ENCODE data around the gene ITGA2.
A peak's percentile ranks its signal among the peaks of the same experiment; 100 is the strongest.

The ITGA2 gene

GRCh38 chr5:52990528-52990925 lies 1.4 kb downstream of the ITGA2 start:
- DNase-seq (ENCODE audit: insufficient read length) (no peak), FAIRE-seq (no peak)
- TF ChIP-seq TAF1 (IDR thresholded peaks at IDR 0.05; ENCODE audit: borderline replicate concordance, low read depth, low read length), result no peak
- no peak for TF ChIP-seq POLR2A (IDR thresholded peaks at IDR 0.05; ENCODE audit: low read depth, low read length)
- TF ChIP-seq POLR2AphosphoS5 (IDR thresholded peaks at IDR 0.05; ENCODE audit: low read depth, low read length), result no peak

- DNase-seq (ENCODE audit: insufficient read length) (no peak), FAIRE-seq (no peak)
- TF ChIP-seq POLR2A (IDR thresholded peaks at IDR 0.05; ENCODE audit: low read depth, low read length) (no peak), TAF1 (IDR thresholded peaks at IDR 0.05; ENCODE audit: borderline replicate concordance, low read depth, low read length) (no peak), POLR2AphosphoS5 (IDR thresholded peaks at IDR 0.05; ENCODE audit: low read depth, low read length) (no peak)
These were observed 4.2 kb downstream of the ITGA2 start for GRCh38 chr5:52993367-52993766.

GRCh38 chr5:52994266-52994665 lies 5.1 kb downstream of the ITGA2 start:
- FAIRE-seq (no peak), DNase-seq (ENCODE audit: insufficient read length) (no peak)
- TF ChIP-seq POLR2A (IDR thresholded peaks at IDR 0.05; ENCODE audit: low read depth, low read length) (no peak), POLR2AphosphoS5 (IDR thresholded peaks at IDR 0.05; ENCODE audit: low read depth, low read length) (no peak), TAF1 (IDR thresholded peaks at IDR 0.05; ENCODE audit: borderline replicate concordance, low read depth, low read length) (no peak)

- FAIRE-seq (no peak), DNase-seq (ENCODE audit: insufficient read length) (no peak)
- TF ChIP-seq POLR2A (IDR thresholded peaks at IDR 0.05; ENCODE audit: low read depth, low read length), result no peak
These were observed 5.9 kb downstream of the ITGA2 start for GRCh38 chr5:52995095-52995494.

GRCh38 chr5:52995914-52996313 lies 6.8 kb downstream of the ITGA2 start:
- FAIRE-seq (no peak), DNase-seq (ENCODE audit: insufficient read length) (no peak)
- TF ChIP-seq POLR2AphosphoS5 (IDR thresholded peaks at IDR 0.05; ENCODE audit: low read depth, low read length) (no peak), POLR2A (IDR thresholded peaks at IDR 0.05; ENCODE audit: low read depth, low read length) (no peak), TAF1 (IDR thresholded peaks at IDR 0.05; ENCODE audit: borderline replicate concordance, low read depth, low read length) (no peak)

GRCh38 chr5:52996979-52997378 lies 7.8 kb downstream of the ITGA2 start:
- no peak for FAIRE-seq
- TF ChIP-seq POLR2A (IDR thresholded peaks at IDR 0.05; ENCODE audit: low read depth, low read length) (no peak), POLR2AphosphoS5 (IDR thresholded peaks at IDR 0.05; ENCODE audit: low read depth, low read length) (no peak), TAF1 (IDR thresholded peaks at IDR 0.05; ENCODE audit: borderline replicate concordance, low read depth, low read length) (no peak)
- no peak for DNase-seq (ENCODE audit: insufficient read length)

- TF ChIP-seq POLR2A (IDR thresholded peaks at IDR 0.05; ENCODE audit: low read depth, low read length) (no peak), TAF1 (IDR thresholded peaks at IDR 0.05; ENCODE audit: borderline replicate concordance, low read depth, low read length) (no peak), POLR2AphosphoS5 (IDR thresholded peaks at IDR 0.05; ENCODE audit: low read depth, low read length) (no peak)
- DNase-seq (ENCODE audit: insufficient read length), result no peak
- FAIRE-seq, result no peak
These were observed 8.3 kb downstream of the ITGA2 start for GRCh38 chr5:52997424-52997823.

GRCh38 chr5:52998552-52999313 lies 9.6 kb downstream of the ITGA2 start:
- no peak for DNase-seq (ENCODE audit: insufficient read length)
- no peak for TF ChIP-seq POLR2AphosphoS5 (IDR thresholded peaks at IDR 0.05; ENCODE audit: low read depth, low read length)
- no peak for TF ChIP-seq POLR2A (IDR thresholded peaks at IDR 0.05; ENCODE audit: low read depth, low read length)
- TF ChIP-seq TAF1 (IDR thresholded peaks at IDR 0.05; ENCODE audit: borderline replicate concordance, low read depth, low read length), result no peak
- FAIRE-seq, result no peak

GRCh38 chr5:52999344-52999949 lies 10.3 kb downstream of the ITGA2 start:
- peak; percentile 36 for FAIRE-seq
- no peak for TF ChIP-seq POLR2AphosphoS5 (IDR thresholded peaks at IDR 0.05; ENCODE audit: low read depth, low read length)
- DNase-seq (ENCODE audit: insufficient read length), result no peak

- FAIRE-seq (no peak), DNase-seq (ENCODE audit: insufficient read length) (no peak)
- TF ChIP-seq POLR2A (IDR thresholded peaks at IDR 0.05; ENCODE audit: low read depth, low read length) (no peak), TAF1 (IDR thresholded peaks at IDR 0.05; ENCODE audit: borderline replicate concordance, low read depth, low read length) (no peak), POLR2AphosphoS5 (IDR thresholded peaks at IDR 0.05; ENCODE audit: low read depth, low read length) (no peak)
These were observed 12.4 kb downstream of the ITGA2 start for GRCh38 chr5:53001541-53001940.

- FAIRE-seq, result no peak
- no peak for DNase-seq (ENCODE audit: insufficient read length)
- TF ChIP-seq POLR2A (IDR thresholded peaks at IDR 0.05; ENCODE audit: low read depth, low read length), result no peak
- no peak for TF ChIP-seq TAF1 (IDR thresholded peaks at IDR 0.05; ENCODE audit: borderline replicate concordance, low read depth, low read length)
- no peak for TF ChIP-seq POLR2AphosphoS5 (IDR thresholded peaks at IDR 0.05; ENCODE audit: low read depth, low read length)
These were observed 13.3 kb downstream of the ITGA2 start for GRCh38 chr5:53002491-53002890.

- TF ChIP-seq POLR2A (IDR thresholded peaks at IDR 0.05; ENCODE audit: low read depth, low read length) (no peak), TAF1 (IDR thresholded peaks at IDR 0.05; ENCODE audit: borderline replicate concordance, low read depth, low read length) (no peak)
- no peak for FAIRE-seq
- no peak for DNase-seq (ENCODE audit: insufficient read length)
These were observed 14.0 kb downstream of the ITGA2 start for GRCh38 chr5:53003144-53003543.
